ENCODE results near the gene TUBGCP2. TPM values are rescaled to one million over a fixed set of nuclear protein-coding genes. Genes with fewer than 3 reads are reported as not detected.
A peak's percentile ranks its signal among the peaks of the same experiment; 100 is the strongest.

The TUBGCP2 gene
- total and polyA plus RNA-seq, 9 of the 15 experiments (the other 6 are each of a cell fraction or from before 2014, with no cell fraction given) = 4.3 to 56.6 (median 28.4) TPM

DNA sequence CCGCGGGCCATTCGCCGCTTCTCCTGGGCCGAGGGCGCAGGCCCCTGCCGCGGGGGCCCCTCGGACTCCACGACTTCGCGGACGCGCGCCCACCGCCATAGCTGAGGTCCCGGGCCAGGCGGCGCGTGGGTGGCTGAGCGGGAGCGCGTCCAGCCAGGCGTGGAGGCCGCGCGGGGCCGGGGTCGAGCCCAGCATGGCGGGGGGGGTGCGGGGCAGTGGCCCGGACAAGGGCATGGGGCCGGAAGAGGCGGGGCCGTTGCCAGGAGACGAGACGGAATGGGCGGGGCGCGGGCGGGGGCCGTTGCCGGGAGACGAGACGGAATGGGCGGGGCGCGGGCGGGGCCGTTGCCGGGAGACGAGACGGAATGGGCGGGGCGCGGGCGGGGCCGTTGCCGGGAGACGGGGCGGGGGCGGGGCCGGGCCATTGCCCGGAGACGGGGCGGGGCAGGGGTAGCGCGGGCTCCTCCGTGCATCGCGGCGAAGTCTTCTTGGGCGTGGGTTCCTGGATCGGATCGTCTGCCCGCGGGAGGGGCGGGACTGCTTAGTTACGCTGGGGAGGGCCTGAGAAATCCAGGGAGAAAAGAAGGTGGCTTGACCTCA, 46.8 kb downstream of the TUBGCP2 start (continued):
- TF ChIP-seq, protein P1, sequence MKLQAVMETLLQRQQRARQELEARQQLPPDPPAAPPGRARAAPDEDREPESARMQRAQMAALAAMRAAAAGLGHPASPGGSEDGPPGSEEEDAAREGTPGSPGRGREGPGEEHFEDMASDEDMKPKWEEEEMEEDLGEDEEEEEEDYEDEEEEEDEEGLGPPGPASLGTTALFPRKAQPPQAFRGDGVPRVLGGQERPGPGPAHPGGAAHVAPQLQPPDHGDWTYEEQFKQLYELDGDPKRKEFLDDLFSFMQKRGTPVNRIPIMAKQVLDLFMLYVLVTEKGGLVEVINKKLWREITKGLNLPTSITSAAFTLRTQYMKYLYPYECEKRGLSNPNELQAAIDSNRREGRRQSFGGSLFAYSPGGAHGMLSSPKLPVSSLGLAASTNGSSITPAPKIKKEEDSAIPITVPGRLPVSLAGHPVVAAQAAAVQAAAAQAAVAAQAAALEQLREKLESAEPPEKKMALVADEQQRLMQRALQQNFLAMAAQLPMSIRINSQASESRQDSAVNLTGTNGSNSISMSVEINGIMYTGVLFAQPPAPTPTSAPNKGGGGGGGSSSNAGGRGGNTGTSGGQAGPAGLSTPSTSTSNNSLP (IDR thresholded peaks at IDR 0.05; ENCODE audit: borderline replicate concordance, low read depth, low read length) = no peak
- TF ChIP-seq U2AF1 (optimal IDR thresholded peaks at IDR 0.05; ENCODE audit: low read depth, low read length) = no peak
- TF ChIP-seq ZNF174 (CRISPR knock-in tag; IDR thresholded peaks at IDR 0.05) = no peak
- no peak for TF ChIP-seq EGR1 (conservative IDR thresholded peaks at IDR 0.05)
- TF ChIP-seq, protein P2, sequence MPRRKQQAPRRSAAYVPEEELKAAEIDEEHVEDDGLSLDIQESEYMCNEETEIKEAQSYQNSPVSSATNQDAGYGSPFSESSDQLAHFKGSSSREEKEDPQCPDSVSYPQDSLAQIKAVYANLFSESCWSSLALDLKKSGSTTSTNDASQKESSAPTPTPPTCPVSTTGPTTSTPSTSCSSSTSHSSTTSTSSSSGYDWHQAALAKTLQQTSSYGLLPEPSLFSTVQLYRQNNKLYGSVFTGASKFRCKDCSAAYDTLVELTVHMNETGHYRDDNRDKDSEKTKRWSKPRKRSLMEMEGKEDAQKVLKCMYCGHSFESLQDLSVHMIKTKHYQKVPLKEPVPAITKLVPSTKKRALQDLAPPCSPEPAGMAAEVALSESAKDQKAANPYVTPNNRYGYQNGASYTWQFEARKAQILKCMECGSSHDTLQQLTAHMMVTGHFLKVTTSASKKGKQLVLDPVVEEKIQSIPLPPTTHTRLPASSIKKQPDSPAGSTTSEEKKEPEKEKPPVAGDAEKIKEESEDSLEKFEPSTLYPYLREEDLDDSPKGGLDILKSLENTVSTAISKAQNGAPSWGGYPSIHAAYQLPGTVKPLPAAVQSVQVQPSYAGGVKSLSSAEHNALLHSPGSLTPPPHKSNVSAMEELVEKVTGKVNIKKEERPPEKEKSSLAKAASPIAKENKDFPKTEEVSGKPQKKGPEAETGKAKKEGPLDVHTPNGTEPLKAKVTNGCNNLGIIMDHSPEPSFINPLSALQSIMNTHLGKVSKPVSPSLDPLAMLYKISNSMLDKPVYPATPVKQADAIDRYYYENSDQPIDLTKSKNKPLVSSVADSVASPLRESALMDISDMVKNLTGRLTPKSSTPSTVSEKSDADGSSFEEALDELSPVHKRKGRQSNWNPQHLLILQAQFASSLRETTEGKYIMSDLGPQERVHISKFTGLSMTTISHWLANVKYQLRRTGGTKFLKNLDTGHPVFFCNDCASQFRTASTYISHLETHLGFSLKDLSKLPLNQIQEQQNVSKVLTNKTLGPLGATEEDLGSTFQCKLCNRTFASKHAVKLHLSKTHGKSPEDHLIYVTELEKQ (CRISPR knock-in tag; IDR thresholded peaks at IDR 0.05) = no peak
- no peak for TF ChIP-seq CXXC5 (CRISPR knock-in tag; IDR thresholded peaks at IDR 0.05)
- no peak for TF ChIP-seq HIVEP1 (CRISPR knock-in tag; IDR thresholded peaks at IDR 0.05)
- TF ChIP-seq, protein P3, sequence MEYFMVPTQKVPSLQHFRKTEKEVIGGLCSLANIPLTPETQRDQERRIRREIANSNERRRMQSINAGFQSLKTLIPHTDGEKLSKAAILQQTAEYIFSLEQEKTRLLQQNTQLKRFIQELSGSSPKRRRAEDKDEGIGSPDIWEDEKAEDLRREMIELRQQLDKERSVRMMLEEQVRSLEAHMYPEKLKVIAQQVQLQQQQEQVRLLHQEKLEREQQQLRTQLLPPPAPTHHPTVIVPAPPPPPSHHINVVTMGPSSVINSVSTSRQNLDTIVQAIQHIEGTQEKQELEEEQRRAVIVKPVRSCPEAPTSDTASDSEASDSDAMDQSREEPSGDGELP (CRISPR knock-in tag; IDR thresholded peaks at IDR 0.05; ENCODE audit: borderline replicate concordance) = no peak
- no peak for TF ChIP-seq BCL6 (CRISPR knock-in tag; IDR thresholded peaks at IDR 0.05)
- no peak for TF ChIP-seq ZNF644 (tag; IDR thresholded peaks at IDR 0.05; ENCODE audit: low read depth)
- TF ChIP-seq FOXP1 (CRISPR knock-in tag; IDR thresholded peaks at IDR 0.05) = no peak
- TF ChIP-seq KLF16 (IDR thresholded peaks at IDR 0.05) = no peak
- TF ChIP-seq FOXM1 (IDR thresholded peaks at IDR 0.05; ENCODE audit: low read depth) = no peak
- TF ChIP-seq FOXM1 (CRISPR knock-in tag; IDR thresholded peaks at IDR 0.05; ENCODE audit: low read depth) = no peak
- TF ChIP-seq, protein P4, sequence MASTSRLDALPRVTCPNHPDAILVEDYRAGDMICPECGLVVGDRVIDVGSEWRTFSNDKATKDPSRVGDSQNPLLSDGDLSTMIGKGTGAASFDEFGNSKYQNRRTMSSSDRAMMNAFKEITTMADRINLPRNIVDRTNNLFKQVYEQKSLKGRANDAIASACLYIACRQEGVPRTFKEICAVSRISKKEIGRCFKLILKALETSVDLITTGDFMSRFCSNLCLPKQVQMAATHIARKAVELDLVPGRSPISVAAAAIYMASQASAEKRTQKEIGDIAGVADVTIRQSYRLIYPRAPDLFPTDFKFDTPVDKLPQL (IDR thresholded peaks at IDR 0.05; ENCODE audit: extremely low read depth, insufficient read length) = no peak
- peak; percentile 76 for TF ChIP-seq POLR2G (IDR thresholded peaks at IDR 0.05; ENCODE audit: low read depth, low read length)
- TF ChIP-seq SREBF2 (CRISPR knock-in tag; IDR thresholded peaks at IDR 0.05) = no peak
- no peak for TF ChIP-seq GABPB1 (CRISPR knock-in tag; IDR thresholded peaks at IDR 0.05)
- peak; percentile 38; the same call in 1 of the 2 replicates for TF ChIP-seq RB1 (IDR thresholded peaks at IDR 0.05; ENCODE audit: low read depth)
- TF ChIP-seq, protein P5, sequence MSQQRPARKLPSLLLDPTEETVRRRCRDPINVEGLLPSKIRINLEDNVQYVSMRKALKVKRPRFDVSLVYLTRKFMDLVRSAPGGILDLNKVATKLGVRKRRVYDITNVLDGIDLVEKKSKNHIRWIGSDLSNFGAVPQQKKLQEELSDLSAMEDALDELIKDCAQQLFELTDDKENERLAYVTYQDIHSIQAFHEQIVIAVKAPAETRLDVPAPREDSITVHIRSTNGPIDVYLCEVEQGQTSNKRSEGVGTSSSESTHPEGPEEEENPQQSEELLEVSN (IDR thresholded peaks at IDR 0.05; ENCODE audit: borderline replicate concordance in 1 of 2, extremely low read depth in 1 of 2, insufficient read depth in 1 of 2, insufficient read length in 1 of 2, low read depth in 1 of 2, low read length in 1 of 2, poor library complexity in 1 of 2, severe bottlenecking in 1 of 2) = peak in 1 of 2 experiments; percentile 62
